SKM-1 treated with dmso at 0.1 percent for 144 hours (cell line): Measurements from ENCODE around the gene LRRC4C.

ENCODE experiments used
- DNase-seq: peaks from one replicate; lab custom pipeline; 2025; ENCODE audit not compliant: unreplicated experiment; lab: John Stamatoyannopoulos, UW

The LRRC4C gene

DNA sequence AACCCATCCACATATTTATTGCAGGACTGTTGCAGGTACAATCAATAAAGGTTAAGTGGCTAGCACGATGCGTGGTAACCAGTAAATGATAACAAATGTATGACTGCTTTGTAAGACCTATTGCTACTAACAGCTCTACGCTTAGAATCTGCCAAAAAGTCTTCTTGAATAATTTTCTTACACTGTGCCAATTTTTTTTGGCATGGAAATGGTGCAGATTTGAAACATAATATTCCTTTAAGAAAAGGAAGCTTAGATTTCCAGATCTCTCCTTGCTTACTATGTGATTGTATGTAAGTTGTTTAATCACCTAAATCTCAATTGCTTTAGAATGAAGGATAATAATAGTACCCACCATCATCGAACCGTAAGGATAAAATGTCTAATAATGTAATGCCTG, 192.0 kb downstream of the LRRC4C start:
- no peak for DNase-seq

DNA sequence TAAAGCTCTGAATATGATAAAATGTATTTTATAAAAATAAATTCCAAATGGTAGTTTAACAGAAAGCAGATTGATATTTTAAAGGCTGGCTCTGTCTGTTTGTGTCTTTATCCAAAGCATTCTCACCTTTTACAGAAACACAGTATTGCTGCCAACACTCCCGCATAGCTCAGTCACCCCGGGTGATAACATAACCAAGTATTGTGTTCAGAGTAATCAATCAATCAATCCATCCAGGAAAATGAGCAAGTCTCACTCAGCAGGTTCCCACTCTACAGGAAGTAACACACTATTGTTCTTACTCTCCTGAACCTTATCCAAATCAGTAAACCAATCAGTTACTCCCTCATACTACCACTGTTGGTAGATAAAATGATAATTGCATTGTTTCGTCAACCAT, 203.4 kb downstream of the LRRC4C start:
- DNase-seq = no peak

DNA sequence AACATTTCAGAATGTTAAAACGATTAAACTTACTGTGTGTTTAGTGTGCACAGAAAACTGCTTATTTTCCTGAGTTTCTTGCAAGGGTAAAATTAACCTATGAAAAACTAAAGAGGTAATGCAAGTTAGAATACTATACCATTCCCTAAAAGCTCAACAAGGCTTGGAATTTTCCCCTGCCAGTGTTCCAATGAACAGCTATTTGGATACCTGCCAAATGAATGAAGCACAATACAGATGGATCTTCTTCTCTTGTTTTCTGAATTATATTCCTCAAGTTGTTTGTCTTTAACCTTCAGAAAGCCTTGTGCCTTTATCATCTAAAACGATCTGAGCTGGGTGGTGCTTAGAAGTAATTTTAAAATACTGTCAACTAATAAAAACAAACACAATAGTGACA, 204.5 kb downstream of the LRRC4C start:
- no peak for DNase-seq

DNA sequence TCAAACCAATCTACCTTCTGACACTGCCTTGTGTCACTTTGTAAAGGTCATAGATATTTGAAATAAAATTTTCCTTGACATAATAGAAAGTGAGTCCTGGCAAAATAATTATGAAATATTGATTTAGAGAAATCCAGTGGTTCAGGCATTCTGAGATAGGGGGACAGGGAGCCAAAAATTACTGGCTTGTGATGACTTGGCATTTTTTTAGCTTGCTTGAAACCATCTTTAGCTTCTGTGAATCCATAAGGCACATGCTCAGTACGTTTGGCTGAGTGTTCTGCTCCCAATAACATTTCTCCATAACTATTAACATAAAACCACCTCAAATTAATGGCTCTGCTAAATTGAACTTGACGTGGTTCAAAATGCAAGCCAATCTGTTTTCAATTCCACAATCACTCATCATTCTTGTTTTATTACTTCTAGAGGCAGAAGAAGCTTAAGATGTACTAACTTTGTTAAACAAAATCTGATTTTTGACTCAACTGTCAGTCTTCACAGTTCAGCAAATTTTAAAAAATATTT, 209.0 kb downstream of the LRRC4C start:
- no peak for DNase-seq

DNA sequence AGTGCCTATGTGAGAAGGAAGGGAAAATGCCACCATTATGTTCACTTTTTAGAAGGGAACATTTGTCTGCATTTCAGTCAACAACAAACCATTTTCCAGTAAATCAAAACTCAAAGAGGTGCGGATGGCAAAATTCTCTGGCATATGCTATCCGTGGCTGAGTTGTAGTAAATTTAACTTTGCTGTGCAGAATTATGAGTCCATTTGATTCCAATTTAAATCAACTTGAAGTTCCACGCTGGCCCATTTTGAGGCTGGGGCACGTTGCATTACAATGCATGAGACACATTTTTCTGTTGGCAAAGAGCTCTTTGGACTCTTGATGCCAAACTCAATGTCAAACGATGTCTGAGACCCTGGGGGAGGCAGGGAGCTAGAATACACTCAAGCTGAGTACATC, 211.8 kb downstream of the LRRC4C start:
- DNase-seq = no peak

DNA sequence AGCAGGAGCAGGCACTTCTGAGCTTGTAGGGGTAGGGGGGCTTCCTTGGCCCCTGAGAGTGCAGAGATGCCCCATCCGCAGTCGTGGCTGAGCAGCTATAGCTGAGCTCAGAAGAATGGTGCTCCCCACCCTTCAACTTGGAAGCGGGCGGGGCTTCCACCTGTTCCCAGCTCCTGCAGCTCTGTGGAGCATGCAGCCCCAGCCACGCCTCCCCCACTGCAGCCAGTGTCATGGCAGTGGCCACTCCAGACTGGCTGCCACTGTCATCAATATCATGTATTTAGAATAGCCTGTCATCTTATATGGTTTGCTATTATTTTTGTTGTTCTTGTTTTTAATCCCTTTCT, 213.1 kb downstream of the LRRC4C start:
- no peak for DNase-seq

DNA sequence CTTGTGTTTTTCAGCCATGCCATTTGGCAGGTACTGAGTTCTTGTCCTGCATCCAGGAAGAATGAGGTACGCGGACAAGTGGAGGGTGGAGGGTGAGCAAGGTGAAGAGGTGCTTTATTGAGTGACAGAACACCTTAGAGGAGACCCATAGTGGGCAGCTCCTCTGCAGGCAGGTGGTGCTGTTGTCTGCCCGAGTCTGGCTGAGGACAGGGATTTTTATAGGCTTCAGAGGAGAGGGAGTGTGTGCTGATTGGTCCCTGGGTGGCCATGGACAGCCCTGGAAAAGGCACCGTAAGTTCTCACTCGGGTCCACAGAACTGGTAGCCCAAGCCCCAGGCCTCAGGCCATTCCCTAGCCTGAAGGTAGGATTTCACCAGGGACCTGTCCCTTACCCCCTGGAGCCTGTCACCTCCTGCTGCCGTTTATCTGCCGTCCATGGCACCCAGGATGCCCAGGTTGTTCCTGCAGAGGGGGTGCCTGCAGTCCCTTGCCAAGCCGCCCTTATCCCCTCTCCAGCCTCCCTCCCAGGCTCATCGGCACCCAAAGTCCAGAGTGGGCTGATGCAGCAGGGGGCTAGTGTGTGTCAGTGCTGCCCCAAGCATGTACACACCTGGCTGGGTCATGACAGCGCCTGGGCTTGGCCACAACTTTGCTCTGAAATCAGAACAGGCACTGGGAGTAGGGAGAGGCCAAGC, 213.6 kb downstream of the LRRC4C start:
- DNase-seq = no peak

DNA sequence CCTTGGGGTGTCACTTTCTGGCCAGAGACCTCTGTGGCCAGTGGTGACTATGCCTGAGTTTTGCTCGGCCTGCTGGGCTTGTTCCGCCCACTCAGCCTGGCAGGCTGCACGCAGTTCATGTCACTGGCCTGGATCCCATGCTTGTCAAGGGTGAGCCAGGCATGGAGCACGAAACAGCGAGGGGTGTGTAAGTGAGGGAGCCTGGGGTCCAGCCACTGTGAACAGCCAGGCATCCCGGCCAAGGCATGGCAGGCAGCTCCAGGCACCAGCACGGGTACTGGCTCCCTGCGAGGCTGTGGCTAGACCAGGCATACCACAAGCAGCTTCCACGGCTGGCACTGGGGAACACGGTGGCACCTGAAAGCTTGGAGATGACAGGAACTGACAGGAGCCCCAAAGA, 214.3 kb downstream of the LRRC4C start:
- DNase-seq = no peak

DNA sequence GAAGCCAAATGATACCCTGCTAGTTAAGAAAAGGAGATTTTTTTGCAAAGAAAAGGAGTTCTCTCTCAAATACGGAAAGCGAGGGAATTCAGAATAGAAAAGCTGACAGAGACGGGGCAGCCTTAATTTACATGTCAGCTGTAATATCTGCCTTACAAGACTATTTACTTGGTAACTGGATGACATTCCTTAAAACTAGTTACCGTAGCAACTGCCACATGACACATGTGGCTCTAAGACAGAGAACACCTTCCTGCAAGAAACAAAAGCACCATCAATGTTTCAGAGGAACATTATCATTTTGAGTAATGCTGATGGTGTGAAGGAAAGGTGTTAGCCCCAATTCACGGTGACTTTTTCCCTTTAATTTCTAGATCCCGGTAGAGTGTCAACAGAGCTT, 222.1 kb downstream of the LRRC4C start:
- DNase-seq = no peak

DNA sequence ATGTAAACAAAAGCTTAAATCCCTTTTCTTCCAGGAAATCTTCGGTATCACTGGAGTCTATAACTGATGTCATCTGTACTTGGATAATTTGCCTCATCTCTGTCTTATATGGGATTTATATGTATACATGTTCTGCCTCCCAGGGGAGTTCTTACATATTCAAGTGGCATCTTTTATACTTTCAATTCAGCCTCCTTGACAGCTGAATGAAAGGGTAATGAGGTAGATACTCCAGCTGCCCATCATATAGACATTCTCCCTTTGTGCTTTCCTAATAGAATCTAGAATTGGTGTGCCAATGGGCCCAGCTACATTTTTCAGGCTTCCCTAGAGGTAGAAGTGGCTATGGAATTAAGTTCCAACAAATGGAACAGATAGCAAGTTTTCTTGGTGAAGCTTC, 223.8 kb downstream of the LRRC4C start:
- DNase-seq = no peak

DNA sequence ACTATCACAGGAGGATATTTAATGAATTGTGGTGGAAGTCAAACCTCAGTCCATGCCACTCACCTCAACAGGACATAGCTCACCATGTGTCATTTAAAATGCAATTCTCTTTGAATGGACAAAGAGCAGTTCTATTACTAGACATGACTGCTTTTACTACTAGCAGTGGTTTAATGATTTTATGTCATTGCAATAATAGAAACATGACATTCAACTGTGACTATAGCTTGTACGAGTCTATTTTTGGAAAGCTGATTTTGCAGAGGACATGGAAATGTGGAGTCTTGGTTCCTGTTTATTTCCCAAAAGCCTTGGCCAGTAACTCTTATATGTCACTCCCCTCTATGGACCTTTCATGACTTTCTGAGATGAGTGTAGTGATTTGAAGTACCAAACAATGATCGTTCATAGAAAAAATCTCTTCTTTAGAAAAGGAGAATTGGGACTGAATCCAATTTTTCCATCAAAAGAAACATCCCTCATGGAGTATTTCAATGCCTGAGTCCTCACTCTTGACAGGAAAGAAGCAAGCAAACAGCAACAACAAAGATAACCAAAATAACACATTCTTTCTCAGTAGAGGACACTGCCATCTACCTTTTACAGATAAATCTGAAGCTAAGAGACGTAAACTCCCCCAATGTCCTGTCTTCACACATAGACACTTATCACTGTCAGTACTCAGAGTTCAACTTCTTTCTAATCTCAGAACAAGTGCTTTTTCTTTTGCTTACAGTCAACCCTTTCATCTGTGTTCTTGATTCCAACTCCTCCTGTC, 233.4 kb downstream of the LRRC4C start:
- DNase-seq = no peak

DNA sequence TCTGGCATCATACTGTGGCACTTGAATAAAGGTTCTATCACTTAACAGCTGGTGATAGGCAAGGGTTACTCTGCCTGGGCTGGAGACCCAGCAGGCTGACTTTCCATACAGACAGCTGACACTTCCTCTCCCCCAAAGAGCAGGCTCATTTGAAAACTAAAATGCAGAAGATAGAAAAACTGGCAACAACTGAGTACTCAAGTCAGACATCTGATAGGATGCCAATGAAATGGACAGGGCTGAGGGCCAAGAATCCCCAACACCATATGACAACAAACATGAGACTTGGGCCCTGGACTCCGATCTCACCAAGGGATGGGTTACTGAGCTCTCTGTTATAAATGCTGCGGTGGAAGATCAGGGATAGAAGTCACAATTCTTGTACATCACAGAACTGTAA, 237.2 kb downstream of the LRRC4C start:
- no peak for DNase-seq

DNA sequence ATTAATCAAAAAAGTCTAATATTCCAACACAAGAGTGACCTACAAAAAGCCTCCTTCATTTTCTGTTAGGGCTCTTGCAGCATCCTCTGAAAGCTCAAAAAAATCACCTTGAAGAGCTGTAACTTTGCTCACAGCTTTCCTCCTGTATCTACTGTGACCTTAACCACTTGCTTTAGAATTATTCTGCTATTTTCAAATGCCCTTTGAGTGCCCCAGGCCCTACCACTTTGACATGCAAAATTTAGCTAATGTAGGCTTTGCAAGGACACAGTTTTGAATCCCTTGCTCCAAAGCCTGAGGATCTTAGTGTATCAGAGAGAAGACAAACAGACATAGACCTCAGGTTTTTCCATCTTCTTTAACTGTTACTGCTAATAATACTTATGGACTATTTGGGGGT, 253.1 kb downstream of the LRRC4C start:
- DNase-seq = no peak

DNA sequence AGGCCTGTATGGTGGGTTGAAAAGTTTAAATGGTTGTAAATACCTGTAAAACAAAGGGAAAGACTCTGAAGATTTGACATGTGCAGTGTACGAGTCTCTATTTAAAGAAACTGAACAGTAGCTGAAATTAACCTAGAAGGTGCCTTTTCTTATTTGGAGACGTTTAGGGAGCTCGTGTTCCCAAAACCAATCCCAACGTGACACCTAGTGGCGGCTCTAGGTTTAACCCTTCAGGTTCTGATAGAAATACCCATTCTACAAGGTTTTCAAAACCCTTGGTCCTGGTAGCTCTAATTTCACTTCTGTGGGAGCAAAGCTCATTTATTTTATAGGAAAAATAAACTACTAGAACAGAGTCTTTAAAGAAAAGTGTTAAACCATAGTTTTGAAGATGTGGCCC, 258.3 kb downstream of the LRRC4C start:
- DNase-seq = no peak

DNA sequence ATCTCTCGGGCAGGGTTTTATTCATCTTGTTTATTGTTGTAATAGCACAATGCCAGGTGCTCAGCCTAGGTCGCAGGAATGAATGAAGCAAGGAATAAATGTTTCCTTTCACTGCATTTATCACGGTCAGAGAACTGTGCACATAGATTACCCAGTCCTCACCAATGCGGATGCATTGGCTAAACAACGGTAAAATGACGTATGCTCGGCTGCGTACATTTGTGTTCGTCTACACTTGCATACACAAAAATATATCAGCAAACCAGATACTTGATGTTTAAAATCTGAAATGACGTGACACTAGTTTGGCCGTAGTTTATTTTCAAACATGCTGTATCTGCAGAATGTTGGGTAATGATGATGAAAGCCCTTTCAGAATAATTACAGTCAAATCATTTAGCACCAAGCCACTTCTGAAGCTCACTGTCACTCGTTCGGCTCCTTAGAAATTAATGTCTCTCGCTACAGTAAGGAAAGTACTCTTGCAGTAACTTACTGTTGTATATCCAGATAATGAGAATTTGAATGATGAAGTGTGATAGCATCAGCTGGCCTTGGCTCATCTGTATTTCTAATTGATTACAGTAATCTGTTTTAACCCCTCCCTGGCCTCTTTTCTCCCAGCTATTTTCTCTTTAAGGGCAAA, 268.9 kb downstream of the LRRC4C start:
- DNase-seq = no peak

DNA sequence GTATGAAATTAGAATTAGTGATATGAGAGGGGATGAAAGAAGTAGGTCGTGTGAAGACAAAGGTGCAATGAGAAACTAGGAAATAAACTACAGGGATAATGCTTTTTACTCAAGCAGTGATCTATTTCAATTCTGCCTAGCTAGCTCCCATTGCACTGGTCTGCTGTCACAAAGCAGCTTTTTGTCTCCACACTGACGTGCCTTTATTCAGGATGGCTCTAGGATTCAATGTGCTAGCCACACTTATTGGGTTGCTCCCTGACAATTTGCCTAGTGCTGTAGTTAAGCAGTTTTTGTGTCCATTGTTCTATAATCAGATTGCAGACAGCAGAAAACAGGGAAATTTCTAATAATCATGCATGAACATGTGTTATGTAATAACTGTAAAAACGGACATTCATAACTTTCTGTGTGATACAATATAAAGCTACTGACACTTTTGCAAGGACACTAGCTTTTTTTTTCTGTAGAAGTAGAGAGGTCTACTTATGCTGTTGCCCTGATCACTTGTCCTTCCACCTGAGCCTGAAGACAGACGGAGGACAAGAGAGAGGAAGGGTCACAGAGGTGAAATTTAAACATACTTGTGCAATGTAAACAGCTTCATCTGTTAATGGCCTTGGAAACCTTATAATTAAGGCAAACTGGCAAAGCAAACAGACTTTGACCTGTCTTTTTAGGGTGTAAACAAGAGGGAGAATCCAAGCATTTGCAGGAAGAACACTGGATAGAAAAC, 269.6 kb downstream of the LRRC4C start:
- no peak for DNase-seq

DNA sequence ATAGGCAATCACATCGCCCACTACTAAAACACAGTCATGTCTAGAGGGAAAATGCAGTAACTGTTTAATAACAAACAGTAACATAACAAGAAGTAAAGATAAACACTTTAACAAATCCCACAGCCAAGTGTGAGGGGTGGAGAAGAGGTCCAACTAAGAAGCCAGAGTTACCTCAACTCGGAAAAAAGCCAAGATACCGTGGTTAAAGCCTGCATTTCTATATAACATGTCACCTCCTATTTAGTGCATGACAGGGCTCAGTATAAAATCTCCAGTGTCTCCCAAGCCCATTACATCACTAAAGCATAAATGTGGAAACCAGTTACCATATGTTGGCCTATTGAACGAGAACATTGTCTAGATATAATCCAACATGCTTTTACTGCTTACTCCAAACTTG, 281.7 kb downstream of the LRRC4C start:
- DNase-seq = no peak

DNA sequence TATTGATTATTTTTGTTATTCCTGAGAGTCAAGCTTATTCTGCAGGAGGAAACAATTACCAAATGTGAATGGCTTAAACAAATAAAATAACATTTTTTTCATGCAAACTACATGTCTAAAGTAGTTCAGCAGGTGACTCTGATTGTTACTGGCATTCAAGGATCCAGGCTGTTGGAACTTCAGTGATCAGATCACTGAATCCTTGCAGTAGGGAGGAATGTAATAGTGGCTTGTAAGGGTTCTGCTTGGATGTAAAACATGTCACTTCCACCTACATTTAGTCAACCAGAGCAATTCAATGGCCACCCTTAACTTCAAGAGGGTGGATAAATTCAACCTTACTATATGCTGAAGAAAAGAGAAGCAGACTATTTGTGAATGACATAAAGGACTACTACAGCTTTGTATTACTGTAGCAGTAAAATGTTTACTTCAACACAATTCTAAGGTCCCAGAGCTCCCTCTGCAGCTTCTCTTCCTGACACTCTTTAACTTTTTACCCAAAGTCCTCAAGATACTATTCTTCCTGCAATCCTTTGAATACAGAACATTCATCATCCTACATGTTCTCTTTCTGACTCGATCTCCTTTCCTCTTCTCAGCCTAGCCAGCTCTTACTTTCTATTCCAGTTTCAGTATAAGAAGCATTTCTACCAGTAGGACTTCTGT, 284.0 kb downstream of the LRRC4C start:
- DNase-seq = no peak

DNA sequence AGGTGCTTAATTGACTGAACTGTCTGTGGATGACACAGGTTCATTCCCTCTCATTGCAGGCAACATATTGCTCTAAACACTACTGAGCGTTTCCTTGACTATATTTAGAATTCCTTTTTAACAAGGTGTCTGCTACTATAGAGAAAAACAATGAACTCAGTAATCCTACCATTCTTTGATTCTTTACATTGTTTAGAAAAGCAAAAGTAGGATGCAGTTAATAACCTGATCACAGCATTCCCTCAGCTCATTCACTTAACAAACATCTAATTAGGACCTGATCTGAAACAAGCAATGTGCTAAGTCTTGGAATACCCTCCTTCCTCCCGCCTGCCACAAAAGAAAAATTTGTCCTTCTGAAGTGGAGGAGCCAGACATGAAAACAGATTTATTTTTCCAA, 313.1 kb downstream of the LRRC4C start:
- no peak for DNase-seq

DNA sequence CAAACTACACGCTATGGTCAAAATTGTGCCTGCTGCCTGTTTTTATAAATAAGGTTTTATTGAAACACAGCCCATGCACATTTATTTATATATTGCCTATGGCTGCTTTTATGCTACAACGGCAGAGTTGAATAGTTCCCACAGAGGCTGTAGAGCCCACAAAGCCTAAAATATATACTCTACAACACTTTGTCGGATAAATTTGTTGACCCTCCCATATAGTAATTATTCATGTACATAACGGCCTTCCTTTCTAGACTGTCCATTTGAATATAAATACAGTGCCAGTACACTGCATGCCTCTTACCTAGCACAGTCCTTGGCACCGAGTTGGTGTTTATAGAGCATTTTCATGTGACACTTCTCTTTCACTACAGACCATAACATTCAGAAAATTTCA, 314.0 kb downstream of the LRRC4C start:
- DNase-seq = no peak

DNA sequence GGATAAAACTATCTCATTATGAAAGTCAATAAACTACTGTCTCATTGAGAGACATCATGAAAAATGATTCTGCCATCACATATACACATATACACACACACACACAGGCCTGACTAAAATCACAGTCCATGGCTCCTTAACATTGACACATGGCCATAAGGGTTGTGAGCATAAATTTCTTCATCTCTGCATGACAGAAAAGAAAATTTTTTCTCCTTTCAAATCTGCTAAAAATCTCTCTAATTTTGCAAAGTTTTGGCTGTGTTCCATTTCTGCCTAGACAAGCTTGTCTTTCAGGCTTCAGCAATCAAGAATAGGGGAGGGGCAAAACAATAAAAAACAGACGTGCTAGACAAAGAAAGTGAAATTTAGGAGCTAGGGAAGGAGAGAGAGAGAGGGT, 324.5 kb downstream of the LRRC4C start:
- DNase-seq = no peak
